Lower leg skin (tissue), 3 donors: Measurements from ENCODE around the gene CNTNAP5.

Experiments
- POLR2A ChIP-seq, 2 donors: fragments of 450-650 bp; IDR thresholded peaks; one replicate each; pipeline ENCODE4 v1.6.1; 2016 to 2017; ENCODE audit warnings: antibody characterized with exemption in 2 of 2, mild to moderate bottlenecking in 1 of 2, moderate library complexity in 1 of 2
- TF ChIP-seq, protein P1 (sequence below), 3 donors: fragments of 450-650 bp; IDR thresholded peaks; one replicate each; pipeline ENCODE4 v1.5.1; 2016; ENCODE audit warnings: antibody characterized with exemption in 3 of 3, mild to moderate bottlenecking in 3 of 3, moderate library complexity in 2 of 3

DNA sequence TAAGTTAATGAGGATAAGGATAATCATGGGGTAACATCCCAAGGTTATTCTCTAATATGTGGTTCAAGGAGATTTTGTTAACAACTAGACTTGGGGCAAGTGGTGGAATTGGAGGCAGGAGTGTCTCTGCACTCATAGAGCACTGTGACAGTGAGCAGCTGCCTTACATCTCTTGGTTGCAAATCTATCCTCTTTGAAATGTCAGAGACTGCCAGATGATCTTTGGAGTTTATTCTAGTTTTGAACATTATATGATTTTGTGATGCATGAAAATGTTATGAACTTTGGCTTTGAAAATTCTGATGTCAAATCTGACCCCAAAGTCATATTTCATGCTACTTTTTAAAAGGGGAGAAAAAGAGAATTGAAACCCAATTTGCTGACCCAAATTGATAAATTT is 861.1 kb downstream of the CNTNAP5 start:
- TF ChIP-seq, protein P1, sequence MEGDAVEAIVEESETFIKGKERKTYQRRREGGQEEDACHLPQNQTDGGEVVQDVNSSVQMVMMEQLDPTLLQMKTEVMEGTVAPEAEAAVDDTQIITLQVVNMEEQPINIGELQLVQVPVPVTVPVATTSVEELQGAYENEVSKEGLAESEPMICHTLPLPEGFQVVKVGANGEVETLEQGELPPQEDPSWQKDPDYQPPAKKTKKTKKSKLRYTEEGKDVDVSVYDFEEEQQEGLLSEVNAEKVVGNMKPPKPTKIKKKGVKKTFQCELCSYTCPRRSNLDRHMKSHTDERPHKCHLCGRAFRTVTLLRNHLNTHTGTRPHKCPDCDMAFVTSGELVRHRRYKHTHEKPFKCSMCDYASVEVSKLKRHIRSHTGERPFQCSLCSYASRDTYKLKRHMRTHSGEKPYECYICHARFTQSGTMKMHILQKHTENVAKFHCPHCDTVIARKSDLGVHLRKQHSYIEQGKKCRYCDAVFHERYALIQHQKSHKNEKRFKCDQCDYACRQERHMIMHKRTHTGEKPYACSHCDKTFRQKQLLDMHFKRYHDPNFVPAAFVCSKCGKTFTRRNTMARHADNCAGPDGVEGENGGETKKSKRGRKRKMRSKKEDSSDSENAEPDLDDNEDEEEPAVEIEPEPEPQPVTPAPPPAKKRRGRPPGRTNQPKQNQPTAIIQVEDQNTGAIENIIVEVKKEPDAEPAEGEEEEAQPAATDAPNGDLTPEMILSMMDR (IDR thresholded peaks at IDR 0.05): no peak
- no peak for TF ChIP-seq POLR2A (IDR thresholded peaks at IDR 0.05)
